ENCODE results near the gene ADCY1.
"Not testable (repeated sequence)": the region's sequence is repeated elsewhere in the genome, so short reads cannot be mapped to it uniquely, and the experiment has no call there.

GRCh38 chr7:45738920-45739319 lies 164.8 kb downstream of the ADCY1 start:
- TF ChIP-seq CTCF (conservative IDR thresholded peaks at IDR 0.05; ENCODE audit: low read depth, low read length); EZH2phosphoT487 (IDR thresholded peaks at IDR 0.05; ENCODE audit: borderline replicate concordance, low read length): not testable (repeated sequence)

All from PC-3 (cell line).